ENCODE measurements around the gene TMEM117.

TMEM117 gene

GRCh38 chr12:44258246-44258645 is 422.4 kb downstream of the TMEM117 start:
- H3K4me3 ChIP-seq (ENCODE audit: low read length) = no peak overlapping the region
- no peak for DNase-seq (ENCODE audit: low read depth)
- no peak for TF ChIP-seq CTCF (conservative IDR thresholded peaks at IDR 0.05; ENCODE audit: low read depth, low read length)

DNA sequence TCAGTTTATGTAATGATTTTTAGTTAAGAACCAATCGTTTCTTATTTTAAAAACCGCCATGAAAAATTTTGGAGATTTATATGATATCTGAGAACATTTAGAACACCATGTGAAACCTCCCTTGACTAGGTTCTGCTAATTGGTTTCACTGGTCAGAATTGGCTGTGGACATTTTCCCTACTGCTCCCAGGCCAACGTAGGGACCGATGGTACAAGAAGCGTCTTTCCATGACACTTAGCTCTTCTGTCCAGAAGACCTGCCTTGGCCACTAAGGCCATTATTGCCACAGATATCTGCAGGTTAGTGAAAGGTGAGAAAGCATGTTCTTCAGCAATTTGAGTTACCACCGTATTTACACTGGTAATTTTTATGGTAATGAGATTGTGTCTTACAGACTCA is 424.0 kb downstream of the TMEM117 start:
- no peak overlapping the region for H3K4me3 ChIP-seq (ENCODE audit: low read length)
- DNase-seq (ENCODE audit: low read depth) = no peak
- TF ChIP-seq CTCF (conservative IDR thresholded peaks at IDR 0.05; ENCODE audit: low read depth, low read length) = no peak

DNA sequence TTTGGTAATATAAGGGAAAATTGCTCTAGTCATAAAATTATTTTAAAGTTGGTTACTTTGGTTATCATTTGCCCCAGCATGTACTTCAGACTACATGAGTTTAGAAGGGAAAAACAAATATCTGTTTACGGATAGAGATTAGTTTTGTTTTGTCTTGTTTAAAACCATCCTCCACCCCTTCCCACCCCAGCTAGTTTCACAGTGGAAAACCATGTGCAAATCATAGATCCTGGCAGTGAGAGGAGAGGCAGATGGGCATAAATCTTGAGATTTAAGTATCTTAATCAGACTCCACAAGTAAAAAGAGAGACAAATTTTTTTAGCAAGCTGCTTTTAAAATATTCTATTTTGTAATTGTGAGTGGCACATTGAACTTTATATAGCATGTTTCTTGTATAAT is 424.7 kb downstream of the TMEM117 start:
- no peak for TF ChIP-seq CTCF (conservative IDR thresholded peaks at IDR 0.05; ENCODE audit: low read depth, low read length)
- DNase-seq (ENCODE audit: low read depth) = no peak
- H3K4me3 ChIP-seq (ENCODE audit: low read length) = no peak overlapping the region

- no peak for DNase-seq (ENCODE audit: low read depth)
- no peak for TF ChIP-seq CTCF (conservative IDR thresholded peaks at IDR 0.05; ENCODE audit: low read depth, low read length)
- H3K4me3 ChIP-seq (ENCODE audit: low read length) = no peak overlapping the region
Observed at GRCh38 chr12:44285321-44285960, 449.6 kb downstream of the TMEM117 start.

DNA sequence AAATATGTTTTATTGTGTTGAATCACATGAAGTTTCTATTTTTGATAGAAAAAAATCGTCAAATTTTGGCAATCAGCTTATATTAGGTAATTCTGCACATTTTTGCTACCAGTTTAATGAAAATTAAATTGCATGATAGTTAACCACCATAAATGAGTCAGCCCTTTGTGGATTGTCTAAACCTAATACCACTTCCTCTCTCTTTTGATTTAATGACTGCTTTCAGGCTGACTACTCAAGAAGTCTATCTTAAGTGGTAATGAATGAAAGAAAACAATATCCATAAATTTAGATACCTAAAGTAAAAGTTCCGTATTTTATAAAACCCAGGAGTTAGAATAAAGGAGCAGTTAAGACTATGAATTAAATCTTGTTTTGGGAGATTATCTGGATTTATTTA is 450.5 kb downstream of the TMEM117 start:
- no peak overlapping the region for H3K4me3 ChIP-seq (ENCODE audit: low read length)
- TF ChIP-seq CTCF (conservative IDR thresholded peaks at IDR 0.05; ENCODE audit: low read depth, low read length) = no peak
- DNase-seq (ENCODE audit: low read depth) = peak; percentile 8

DNA sequence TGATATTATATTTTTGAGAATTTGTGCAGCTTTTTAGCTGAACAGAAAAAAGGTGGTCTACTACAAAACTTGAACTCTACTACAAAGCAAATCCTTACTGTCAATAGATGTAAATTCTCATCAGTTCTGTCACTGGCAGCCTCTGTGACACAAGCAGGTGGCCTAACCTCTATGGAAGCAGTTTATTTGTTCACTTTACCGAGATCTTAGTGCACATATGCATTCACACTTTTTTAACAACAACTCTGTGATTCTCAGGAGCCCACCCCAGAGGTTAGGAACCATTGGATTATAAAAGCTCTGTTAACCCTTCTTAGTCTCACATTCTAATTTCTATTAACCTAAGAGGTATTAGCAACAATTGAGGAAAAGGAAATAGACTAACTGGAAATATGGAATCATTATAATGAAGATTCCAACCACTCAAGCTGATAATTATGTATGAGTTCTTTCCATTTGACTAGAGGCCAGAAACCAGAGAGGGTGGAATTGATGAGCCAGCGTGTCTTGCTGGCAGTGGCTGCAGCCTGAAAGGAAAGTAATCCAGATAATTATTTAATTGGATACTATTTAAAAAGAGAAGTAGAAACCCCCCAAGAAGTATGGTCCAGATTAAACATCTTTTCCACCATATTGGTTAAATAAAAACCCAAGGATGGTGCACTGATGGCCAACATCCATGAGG is 451.1 kb downstream of the TMEM117 start:
- no peak for TF ChIP-seq CTCF (conservative IDR thresholded peaks at IDR 0.05; ENCODE audit: low read depth, low read length)
- no peak for DNase-seq (ENCODE audit: low read depth)
- H3K4me3 ChIP-seq (ENCODE audit: low read length) = no peak overlapping the region

- no peak for DNase-seq (ENCODE audit: low read depth)
- H3K4me3 ChIP-seq (ENCODE audit: low read length) = no peak overlapping the region
- no peak for TF ChIP-seq CTCF (conservative IDR thresholded peaks at IDR 0.05; ENCODE audit: low read depth, low read length)
Observed at GRCh38 chr12:44287545-44287944, 451.7 kb downstream of the TMEM117 start.
